HL-60/S4 (cell line): ENCODE data around the gene EPC2.
"Not testable (repeated sequence)": the region's sequence is repeated elsewhere in the genome, so short reads cannot be mapped to it uniquely, and the experiment has no call there.

Experiments used
- in situ Hi-C: fragments of 300-500 bp; cut with MboI; formaldehyde crosslinking; loops from 2 replicates; pipeline ENCODE4 v1.14.3; 2022; ENCODE audit warnings: low sequenced_read_pairs

EPC2 gene

GRCh38 chr2:148674063-148675020, 29.8 kb downstream of the EPC2 start:
- in situ Hi-C loops: no loop called here

- in situ Hi-C loops: no loop called here
Observed at GRCh38 chr2:148675708-148676107, 31.2 kb downstream of the EPC2 start.

DNA sequence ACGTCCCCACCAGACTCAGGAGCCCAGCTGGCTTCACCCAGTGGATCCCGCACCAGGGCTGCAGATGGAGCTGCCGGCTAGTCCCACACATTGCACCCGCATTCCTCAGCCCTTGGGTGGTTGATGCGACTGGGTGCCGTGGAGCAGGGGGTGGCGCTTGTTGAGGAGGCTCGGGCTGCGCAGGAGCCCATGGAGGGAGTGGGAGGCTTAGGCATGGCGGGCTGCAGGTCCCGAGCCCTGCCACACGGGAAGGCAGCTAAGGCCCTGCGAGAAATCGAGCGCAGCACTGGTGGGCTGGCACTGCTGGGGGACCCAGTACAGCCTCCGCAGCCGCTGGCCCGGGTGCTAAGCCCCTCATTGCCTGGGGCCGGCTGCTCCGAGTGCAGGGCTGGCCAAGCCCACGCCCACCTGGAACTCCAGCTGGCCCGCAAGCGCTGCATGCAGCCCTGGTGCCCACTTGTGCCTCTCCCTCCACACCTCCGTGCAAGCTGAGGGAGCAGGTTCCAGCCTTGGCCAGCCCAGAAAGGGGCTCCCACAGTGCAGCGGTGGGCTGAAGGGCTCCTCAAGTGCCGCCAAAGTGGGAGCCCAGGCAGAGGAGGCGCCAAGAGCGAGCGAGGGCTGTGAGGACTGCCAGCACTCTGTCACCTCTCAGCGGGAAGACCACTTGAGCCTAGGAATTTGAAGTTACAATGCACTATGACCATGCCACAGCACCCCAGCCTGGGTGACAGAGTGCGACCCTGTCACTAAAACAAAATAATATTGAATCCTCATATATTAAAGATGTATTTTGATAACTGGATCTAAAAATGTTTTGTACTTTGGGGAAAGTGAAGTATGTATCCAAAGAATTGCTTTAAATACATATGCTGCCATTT, 34.0 kb downstream of the EPC2 start:
- in situ Hi-C loops: not testable (repeated sequence)

GRCh38 chr2:148680462-148680861, 35.9 kb downstream of the EPC2 start:
- in situ Hi-C loops: no loop called here

DNA sequence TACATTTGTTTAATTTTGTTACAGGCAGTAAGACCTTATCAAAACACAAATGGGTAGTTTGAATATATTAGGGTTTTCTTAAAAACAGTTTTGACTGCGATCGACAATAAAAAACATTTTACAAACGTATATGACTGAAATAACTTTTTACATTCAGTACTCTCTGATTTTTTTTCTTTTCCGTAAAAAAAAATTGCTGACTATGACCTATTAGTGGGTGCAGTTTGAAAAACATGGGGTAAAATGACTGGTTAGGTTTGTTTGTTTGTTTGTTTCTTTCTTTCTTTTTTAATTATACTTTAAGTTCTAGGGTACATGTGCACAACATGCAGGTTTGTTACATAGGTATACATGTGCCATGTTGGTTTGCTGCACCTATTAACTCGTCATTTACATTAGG, 36.9 kb downstream of the EPC2 start:
- in situ Hi-C loops: no loop called here

GRCh38 chr2:148681862-148682261, 37.3 kb downstream of the EPC2 start:
- in situ Hi-C loops: not testable (repeated sequence)

GRCh38 chr2:148684507-148684906, 40.0 kb downstream of the EPC2 start:
- in situ Hi-C loops: no loop called here

DNA sequence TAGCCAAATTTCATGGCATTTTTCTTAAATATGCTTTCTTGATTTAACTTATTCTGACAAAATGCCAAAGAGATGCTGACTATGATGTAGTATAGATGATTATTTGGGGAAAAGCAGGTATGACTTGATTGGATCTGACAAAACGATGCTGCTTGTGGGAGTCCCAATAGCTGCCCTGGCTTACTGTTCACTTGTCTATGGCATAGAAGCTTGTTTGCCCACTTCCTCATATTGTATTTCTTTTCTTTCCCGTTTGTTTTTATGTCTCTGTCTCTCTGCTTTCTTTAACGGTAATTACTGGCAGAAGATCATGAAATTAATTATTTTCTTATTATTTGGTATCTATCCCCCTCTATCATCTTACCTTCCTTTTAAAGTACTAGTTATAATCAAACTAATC, 43.0 kb downstream of the EPC2 start:
- in situ Hi-C loops: no loop called here

DNA sequence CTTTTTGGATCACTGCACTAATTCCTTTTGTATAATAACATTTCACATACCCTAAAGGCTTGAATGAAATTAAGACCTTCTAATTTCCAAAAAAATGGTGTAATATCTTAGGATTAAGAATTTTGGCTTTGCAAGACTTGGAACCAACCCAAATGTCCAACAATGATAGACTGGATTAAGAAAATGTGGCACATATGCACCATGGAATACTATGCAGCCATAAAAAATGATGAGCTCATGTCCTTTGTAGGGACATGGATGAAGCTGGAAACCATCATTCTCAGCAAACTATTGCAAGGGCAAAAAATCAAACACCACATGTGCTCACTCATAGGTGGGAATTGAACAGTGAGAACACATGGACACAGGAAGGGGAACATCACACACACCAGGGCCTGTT, 43.5 kb downstream of the EPC2 start:
- in situ Hi-C loops: not testable (repeated sequence)

- in situ Hi-C loops: no loop called here
Observed at GRCh38 chr2:148696985-148697384, 52.4 kb downstream of the EPC2 start.

DNA sequence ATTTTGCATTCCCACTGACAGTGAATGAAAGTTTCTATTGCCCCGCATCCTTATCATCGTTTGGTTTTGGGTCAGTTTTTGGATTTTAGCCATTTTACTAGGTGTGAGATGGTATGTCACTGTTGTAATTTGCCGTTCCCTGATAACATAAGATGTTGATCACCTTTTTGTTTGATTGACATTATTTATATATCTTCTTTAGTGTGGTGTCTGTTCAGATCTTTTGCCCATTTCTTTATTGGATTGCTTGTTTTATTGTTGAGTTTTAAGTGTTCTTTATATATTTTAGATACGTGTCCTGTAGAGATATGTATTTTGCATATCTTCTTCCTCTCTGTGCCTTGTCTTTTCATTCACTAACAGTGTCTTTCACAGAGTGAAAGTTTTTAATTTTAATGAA, 55.3 kb downstream of the EPC2 start:
- in situ Hi-C loops: no loop called here

DNA sequence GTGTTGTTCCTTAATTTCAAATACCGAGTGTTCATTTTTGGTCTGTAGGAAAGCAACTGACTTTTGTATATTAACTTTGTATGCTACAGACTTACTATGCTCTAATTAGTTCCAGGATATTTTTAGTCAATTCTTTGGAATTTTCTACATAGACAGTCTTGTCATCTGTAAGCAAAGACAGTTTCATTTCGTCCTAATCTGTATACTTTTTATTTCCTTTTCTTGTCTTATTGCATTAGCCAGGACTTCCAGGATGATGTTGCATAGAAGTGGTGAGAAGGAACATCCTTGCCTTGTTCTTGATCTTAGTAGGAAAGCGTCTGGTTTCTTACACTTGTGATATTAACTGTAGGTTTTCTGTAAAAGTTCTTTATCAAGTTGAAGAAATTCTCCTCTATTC, 56.5 kb downstream of the EPC2 start:
- in situ Hi-C loops: no loop called here

- in situ Hi-C loops: no loop called here
Observed at GRCh38 chr2:148701877-148702276, 57.3 kb downstream of the EPC2 start.

GRCh38 chr2:148702475-148702874, 57.9 kb downstream of the EPC2 start:
- in situ Hi-C loops: no loop called here

GRCh38 chr2:148704247-148704646, 59.7 kb downstream of the EPC2 start:
- in situ Hi-C loops: no loop called here

- in situ Hi-C loops: no loop called here
Observed at GRCh38 chr2:148716378-148716920, 71.9 kb downstream of the EPC2 start.

GRCh38 chr2:148718039-148718438, 73.5 kb downstream of the EPC2 start:
- in situ Hi-C loops: no loop called here

DNA sequence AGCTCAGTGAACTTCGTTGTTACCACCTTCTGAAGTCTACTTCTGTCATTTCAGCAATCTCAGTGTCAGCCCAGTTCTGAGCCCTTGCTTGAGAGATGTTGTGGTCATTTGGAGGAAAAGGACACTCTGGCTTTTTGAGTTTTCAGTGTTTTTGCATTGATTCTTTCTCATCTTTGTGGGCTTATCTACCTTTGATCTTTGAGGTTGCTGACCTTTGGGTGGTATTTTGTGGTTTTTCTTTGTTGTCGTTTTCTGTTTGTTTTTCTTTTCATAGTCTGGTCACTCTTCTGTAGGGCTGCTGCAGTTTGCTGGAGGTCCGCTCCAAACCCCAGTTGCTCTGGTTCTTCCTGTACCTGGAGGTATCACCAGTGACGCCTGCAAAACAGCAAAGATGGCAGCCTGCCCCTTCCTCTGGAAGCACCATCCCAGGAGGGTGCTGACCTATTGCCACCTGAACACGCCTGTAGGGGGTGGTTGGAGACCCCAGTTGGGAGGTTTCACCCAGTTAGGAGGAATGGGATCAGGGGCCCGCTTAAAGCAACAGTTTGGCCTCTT, 74.7 kb downstream of the EPC2 start:
- in situ Hi-C loops: no loop called here

- in situ Hi-C loops: no loop called here
Observed at GRCh38 chr2:148719941-148720436, 75.4 kb downstream of the EPC2 start.

DNA sequence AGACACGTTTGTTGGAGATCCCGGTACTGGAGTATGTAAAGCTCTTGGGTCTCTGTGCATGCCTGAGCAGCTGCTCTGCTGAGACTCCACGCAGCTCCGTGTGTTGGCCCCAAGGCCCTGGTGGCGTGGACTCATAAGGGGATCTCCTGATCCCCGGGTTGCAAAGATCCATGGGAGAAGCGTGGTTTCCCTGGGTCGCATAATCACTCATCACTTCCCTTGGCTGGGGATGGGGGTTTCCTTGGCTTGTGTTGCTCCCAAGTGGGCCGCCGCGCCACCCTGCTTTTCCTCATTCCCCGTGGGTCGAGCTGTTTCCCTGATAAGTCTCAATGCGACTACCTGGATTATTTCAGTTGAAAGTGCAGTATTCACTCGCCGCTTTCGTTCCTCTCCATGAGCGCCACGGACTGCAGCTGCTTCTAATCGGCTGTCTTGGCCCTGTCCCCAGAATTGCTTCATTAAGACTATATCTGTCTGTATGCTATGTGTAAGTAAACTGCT, 76.0 kb downstream of the EPC2 start:
- in situ Hi-C loops: no loop called here

- in situ Hi-C loops: no loop called here
Observed at GRCh38 chr2:148721520-148721931, 77.0 kb downstream of the EPC2 start.
